ENCODE data around the gene PRAMEF14. TPM values are rescaled to one million over a fixed set of nuclear protein-coding genes. Genes with fewer than 3 reads are reported as not detected.
A peak's percentile ranks its signal among the peaks of the same experiment; 100 is the strongest.
"Not testable (repeated sequence)": the region's sequence is repeated elsewhere in the genome, so short reads cannot be mapped to it uniquely, and the experiment has no call there.

The PRAMEF14 gene
- total and polyA plus RNA-seq, 4 donors = not detected

GRCh38 chr1:13297216-13297931 is 49.6 kb downstream of the PRAMEF14 start:
- not testable (repeated sequence) for DNase-seq (ENCODE audit: low spot score)
- TF ChIP-seq RXRA (IDR thresholded peaks at IDR 0.05) = peak in 1 of 2 donors; percentile 13

More at GRCh38 chr1:13297216-13297931, 49.6 kb downstream of the PRAMEF14 start:
- H3K27ac ChIP-seq (ENCODE audit: low read depth in 1 of 2, low read length in 2 of 2); H3K27me3 ChIP-seq (ENCODE audit: control insufficient read depth in 4 of 4, insufficient read depth in 4 of 4, low read length in 3 of 4); H3K9ac ChIP-seq (ENCODE audit: low read depth in 1 of 2, low read length in 2 of 2); H3K4me3 ChIP-seq (ENCODE audit: low read depth in 1 of 3, low read length in 3 of 3); H3K4me1 ChIP-seq (ENCODE audit: control insufficient read depth in 4 of 4, insufficient read depth in 4 of 4, low read length in 3 of 4); H3K36me3 ChIP-seq (ENCODE audit: control insufficient read depth in 4 of 4, insufficient read depth in 3 of 4, low read depth in 1 of 4, low read length in 3 of 4); H3K9me3 ChIP-seq (ENCODE audit: control insufficient read depth in 4 of 4, low read length in 3 of 4): not testable (repeated sequence)
- 35% methylated on average over 3 of the region's 5 CpGs for WGBS

Other genes starting within 250 kb of the PRAMEF14 start
- not detected for gene HNRNPCL2, start 230.3 kb downstream of the PRAMEF14 start, total RNA-seq
- gene HNRNPCL2, start 230.3 kb downstream of the PRAMEF14 start, polyA plus RNA-seq = not detected
- gene PRAMEF26, start 191.1 kb downstream of the PRAMEF14 start, total RNA-seq = not detected
- not detected for gene PRAMEF26, start 191.1 kb downstream of the PRAMEF14 start, polyA plus RNA-seq
- not detected for gene HNRNPCL4, start 181.5 kb downstream of the PRAMEF14 start, total RNA-seq
- not detected for gene HNRNPCL4, start 181.5 kb downstream of the PRAMEF14 start, polyA plus RNA-seq
- gene PRAMEF9, start 175.3 kb downstream of the PRAMEF14 start, total RNA-seq = not detected
- gene PRAMEF9, start 175.3 kb downstream of the PRAMEF14 start, polyA plus RNA-seq = not detected
- gene PRAMEF13, start 145.7 kb downstream of the PRAMEF14 start, total RNA-seq = not detected
- not detected for gene PRAMEF13, start 145.7 kb downstream of the PRAMEF14 start, polyA plus RNA-seq
- not detected for gene PRAMEF18, start 121.0 kb downstream of the PRAMEF14 start, total RNA-seq
- gene PRAMEF18, start 121.0 kb downstream of the PRAMEF14 start, polyA plus RNA-seq = not detected
- not detected for gene PRAMEF5, start 92.9 kb downstream of the PRAMEF14 start, total RNA-seq
- gene PRAMEF5, start 92.9 kb downstream of the PRAMEF14 start, polyA plus RNA-seq = not detected
- not detected for gene PRAMEF8, start 62.0 kb downstream of the PRAMEF14 start, total RNA-seq
- not detected for gene PRAMEF8, start 62.0 kb downstream of the PRAMEF14 start, polyA plus RNA-seq
- gene PRAMEF33, start 43.6 kb downstream of the PRAMEF14 start, total RNA-seq = under 1 TPM in 1 of 2 donors, not detected in 1; 0.17 TPM
- under 1 TPM in 1 of 2 donors, not detected in 1; 0.12 TPM for gene PRAMEF33, start 43.6 kb downstream of the PRAMEF14 start, polyA plus RNA-seq
- not detected for gene PRAMEF15, start 31.6 kb downstream of the PRAMEF14 start, total RNA-seq
- gene PRAMEF15, start 31.6 kb downstream of the PRAMEF14 start, polyA plus RNA-seq = not detected
- gene PRAMEF19, start 24.8 kb upstream of the PRAMEF14 start, total RNA-seq = not detected
- not detected for gene PRAMEF19, start 24.8 kb upstream of the PRAMEF14 start, polyA plus RNA-seq
- not detected for gene PRAMEF17, start 42.5 kb upstream of the PRAMEF14 start, total RNA-seq
- gene PRAMEF17, start 42.5 kb upstream of the PRAMEF14 start, polyA plus RNA-seq = not detected
- not detected for gene PRAMEF20, start 63.3 kb upstream of the PRAMEF14 start, total RNA-seq
- not detected for gene PRAMEF20, start 63.3 kb upstream of the PRAMEF14 start, polyA plus RNA-seq
- gene LRRC38, start 166.9 kb upstream of the PRAMEF14 start, total RNA-seq = not detected
- not detected for gene LRRC38, start 166.9 kb upstream of the PRAMEF14 start, polyA plus RNA-seq
- gene PDPN, start 236.7 kb upstream of the PRAMEF14 start, total RNA-seq = under 1 TPM; 0.09 to 0.17 TPM
- gene PDPN, start 236.7 kb upstream of the PRAMEF14 start, polyA plus RNA-seq = under 1 TPM; 0.25 to 0.31 TPM

Measured in liver (tissue), 9 donors.